Measurements from ENCODE around the gene MRPL41.

GRCh38 chr9:137558127-137558526 is 6.4 kb downstream of the MRPL41 start:
- TF ChIP-seq CTCF (IDR thresholded peaks at IDR 0.05) (no peak), POLR2AphosphoS5 (IDR thresholded peaks at IDR 0.05) (no peak), EP300 (IDR thresholded peaks at IDR 0.05) (no peak), POLR2A (IDR thresholded peaks at IDR 0.05) (no peak)

Measured in gastroesophageal sphincter (tissue), 3 donors.